Tongue (tissue), 3 donors: ENCODE data around the gene RPL37. TPM values are rescaled to one million over a fixed set of nuclear protein-coding genes. Genes with fewer than 3 reads are reported as not detected.
"Not testable (repeated sequence)": the region's sequence is repeated elsewhere in the genome, so short reads cannot be mapped to it uniquely, and the experiment has no call there.

ENCODE experiments used
- DNase-seq: peaks from one replicate; pipeline ENCODE4 v3.0.0-alpha.2; 2015
- small RNA-seq: library from RNA; depleted of rRNA; stranded (forward); fragments of <200 nt; gene quantifications from one replicate; pipeline ENCODE3, GENCODE V24; 2014; ENCODE audit warnings: low replicate concordance
- total RNA-seq: library from RNA; depleted of rRNA; stranded (reverse); fragments of >200 nt; gene quantifications from one replicate; pipeline ENCODE4 v1.2.3, GENCODE V29; 2014

Gene RPL37
- total RNA-seq, 1 donor from 2014 or later, result 168 TPM

DNA sequence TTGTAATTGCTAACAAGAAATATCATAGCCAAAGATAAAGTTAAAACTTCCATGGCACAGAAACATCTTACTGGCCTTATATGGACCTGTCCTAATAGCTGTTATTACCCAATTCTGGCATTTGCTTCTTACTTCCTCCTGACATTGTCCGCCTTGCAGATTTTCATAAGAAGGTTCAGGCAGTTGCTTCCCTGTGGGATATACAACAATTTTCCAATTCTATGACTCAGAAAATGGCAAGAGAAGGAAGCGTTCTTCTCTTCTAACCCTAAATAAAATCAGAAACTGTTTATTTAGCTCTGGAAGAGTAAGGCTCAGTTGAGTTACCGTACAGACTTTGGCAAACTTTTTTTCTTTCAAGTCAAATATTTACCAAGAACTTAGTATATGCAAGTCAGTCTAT is 38.5 kb downstream of the RPL37 start:
- DNase-seq, result no peak

DNA sequence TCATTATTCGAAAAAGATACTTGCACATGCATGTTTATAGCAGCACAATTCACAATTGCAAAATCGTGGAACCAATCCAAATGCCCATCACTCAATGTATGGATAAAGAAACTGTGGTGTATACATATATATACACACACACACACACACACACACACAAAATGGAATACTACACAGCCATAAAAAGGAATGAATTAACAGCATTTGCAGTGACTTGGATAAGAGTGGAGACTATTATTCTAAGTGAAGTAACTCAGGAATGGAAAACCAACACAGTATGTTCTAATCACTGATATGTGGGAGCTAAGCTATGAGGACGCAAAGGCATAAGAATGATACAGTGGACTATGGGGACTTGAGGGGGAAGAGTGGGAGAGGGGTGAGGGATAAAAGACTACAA is 40.1 kb downstream of the RPL37 start:
- not testable (repeated sequence) for DNase-seq

- not testable (repeated sequence) for DNase-seq
Observed at GRCh38 chr5:40794340-40794739, 40.7 kb downstream of the RPL37 start.

DNA sequence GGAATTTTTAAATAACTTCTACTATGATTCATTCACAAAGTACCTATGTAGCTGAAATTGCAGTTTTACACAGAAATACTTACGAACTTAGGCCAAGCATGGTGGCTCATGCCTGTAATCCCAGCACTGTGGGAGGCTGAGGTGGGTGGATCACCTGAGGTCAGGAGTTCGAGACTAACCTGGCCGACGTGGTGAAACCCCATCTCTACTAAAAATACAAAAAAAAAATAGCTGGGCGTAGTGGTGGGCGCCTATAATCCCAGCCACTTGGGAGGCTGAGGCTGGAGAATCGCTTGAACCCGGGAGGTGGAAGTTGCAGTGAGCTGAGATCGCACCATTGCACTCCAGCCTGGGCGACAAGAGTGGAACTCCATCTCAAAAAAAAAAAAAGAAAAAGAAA is 42.3 kb downstream of the RPL37 start:
- DNase-seq, result not testable (repeated sequence)

DNA sequence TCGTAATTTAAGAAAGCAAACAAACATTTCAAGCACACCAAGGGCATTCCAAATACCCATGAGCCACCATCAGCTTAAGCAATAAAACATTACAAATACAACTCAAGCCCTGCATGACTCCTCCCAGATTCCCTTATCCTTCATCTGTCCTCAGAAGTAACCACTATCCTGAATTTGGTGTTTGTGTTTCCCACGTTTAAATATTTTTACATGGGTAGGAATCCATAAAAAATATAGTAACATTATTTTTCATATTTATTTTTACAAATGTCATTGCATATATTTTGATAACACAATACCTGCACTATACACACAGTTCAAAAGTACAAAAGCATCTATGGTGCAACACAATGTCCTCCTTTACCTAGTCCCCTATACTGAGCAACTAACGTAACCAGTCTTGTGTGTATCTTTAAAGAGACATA is 43.3 kb downstream of the RPL37 start:
- no peak for DNase-seq

- DNase-seq, result no peak
Observed at GRCh38 chr5:40790947-40791593, 44.0 kb downstream of the RPL37 start.

- DNase-seq, result not testable (repeated sequence)
Observed at GRCh38 chr5:40788941-40789340, 46.1 kb downstream of the RPL37 start.

DNA sequence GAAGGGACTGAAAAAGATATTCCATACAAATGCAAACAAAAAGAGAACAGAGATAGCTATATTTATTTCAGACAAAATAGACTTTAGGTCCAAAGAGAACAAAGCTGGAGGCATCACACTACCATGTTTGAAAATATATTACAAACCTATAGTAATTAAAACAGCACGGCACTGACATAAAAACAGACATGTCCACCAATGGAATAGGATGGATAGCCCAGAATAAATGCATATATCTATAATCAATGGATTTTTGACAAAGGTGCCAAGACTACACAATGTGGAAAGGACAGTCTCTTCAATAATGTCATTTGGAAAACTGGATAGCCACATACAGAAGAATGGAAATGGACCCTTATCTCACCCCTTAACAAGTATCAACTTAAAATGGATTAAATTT is 47.0 kb downstream of the RPL37 start:
- no peak for DNase-seq

DNA sequence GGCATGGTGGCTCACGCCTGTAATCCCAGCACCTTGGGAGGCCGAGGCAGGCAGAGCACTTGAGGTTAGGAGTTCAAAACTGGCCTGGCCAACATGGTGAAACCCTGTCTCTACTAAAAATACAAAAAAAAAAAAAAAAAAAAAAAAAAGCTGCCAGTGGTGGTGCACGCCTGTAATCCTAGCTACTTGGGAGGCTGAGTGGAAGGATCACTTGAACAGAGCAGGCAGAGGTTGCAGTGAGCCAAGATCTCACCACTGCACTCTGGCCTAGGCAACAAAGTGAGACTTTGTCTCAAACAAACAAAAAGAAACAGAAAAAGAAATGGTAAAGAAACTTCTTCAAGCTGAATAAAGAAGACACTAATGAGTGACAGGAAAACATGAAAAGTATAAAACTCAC is 48.4 kb downstream of the RPL37 start:
- not testable (repeated sequence) for DNase-seq

GRCh38 chr5:40784916-40785315 is 50.1 kb downstream of the RPL37 start:
- DNase-seq, result no peak

DNA sequence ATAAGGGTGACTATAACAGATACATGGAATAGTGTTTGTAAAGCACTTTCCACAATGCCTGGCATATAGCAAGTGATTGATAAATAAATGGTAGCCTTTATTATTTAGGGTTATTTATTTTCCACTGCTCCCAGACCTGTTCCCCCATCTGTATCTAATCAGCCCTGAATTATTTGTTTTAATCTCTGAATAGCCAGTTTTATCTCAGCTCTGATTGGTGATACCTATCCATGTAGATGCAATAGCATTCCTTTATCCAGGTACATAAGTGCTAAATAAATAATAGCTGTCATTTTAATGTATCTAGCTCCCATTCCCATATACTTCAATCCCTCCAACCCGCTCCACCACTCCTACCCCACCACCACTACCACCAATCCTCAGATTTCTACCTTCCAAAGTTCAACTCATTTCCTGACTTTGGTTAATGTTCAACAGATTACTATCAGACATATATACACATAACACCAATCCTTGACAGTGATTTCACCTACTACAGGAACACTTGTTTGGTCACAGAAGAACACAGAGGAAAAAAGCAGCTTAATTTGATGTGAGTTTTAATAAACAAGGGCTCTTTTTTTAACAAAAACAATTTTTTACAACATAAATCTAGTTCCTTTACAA is 50.9 kb downstream of the RPL37 start:
- no peak for DNase-seq

DNA sequence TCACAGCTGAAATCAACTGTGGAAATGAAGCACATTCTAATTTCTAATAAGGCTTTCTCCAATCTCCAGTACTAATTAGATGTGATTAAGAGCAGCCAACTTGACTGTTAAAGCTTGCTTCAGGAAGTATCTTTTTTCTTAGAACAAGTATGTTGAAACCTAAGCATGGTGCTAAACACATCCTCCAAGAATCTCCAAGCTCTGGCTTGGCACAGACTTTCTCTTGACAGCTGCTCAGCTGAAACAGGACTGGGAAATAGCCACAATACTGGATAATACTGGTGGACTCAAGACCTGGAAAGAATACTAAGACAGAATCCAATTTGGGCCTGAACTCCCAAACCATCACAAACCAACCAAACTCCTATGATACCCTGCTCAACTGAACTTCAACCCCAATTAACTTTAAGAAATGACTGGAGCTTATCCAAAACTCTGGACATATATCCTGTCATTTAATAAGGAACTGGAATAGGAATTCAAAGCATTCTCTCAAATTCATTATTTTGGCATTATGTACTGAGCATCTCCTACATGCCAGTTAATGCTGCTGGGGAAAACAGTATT is 53.1 kb downstream of the RPL37 start:
- peak; percentile 35 for DNase-seq

DNA sequence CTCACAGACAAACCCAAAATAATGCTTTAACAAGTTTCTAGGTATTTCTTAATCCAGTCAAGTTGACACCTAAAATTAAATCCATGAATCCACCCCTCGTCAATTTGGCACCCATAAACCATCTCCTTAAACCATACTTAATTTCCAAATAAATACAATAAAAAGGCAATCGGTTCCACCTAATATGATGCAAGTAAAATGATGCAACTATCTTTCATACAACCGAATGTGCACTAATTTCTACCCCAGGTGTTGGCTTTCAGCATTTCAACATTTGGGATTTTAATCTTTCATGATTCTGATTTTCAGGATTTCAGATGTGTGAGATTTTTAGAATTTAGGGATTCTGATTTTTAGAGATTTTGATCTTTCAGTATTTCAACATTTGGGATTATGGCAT is 54.2 kb downstream of the RPL37 start:
- no peak for DNase-seq

- no peak for DNase-seq
Observed at GRCh38 chr5:40780199-40780598, 54.8 kb downstream of the RPL37 start.

DNA sequence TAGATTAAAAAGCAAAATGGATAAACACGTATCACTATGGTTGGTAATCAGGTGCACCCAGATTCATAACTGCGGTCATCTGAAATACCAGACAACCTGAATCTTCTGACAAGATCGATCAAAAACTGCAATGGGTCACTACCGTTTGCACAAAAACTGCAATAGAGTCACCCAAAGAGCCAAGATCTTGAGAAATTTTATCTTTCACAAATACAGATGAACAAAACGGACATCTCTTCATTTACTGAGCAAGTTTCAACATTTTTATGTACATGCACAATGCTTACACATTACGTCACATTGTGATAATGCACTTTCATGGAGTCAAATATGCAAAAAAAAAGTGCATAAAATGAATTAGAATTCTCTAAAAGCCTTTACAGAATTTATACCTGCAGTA is 55.5 kb downstream of the RPL37 start:
- no peak for DNase-seq

DNA sequence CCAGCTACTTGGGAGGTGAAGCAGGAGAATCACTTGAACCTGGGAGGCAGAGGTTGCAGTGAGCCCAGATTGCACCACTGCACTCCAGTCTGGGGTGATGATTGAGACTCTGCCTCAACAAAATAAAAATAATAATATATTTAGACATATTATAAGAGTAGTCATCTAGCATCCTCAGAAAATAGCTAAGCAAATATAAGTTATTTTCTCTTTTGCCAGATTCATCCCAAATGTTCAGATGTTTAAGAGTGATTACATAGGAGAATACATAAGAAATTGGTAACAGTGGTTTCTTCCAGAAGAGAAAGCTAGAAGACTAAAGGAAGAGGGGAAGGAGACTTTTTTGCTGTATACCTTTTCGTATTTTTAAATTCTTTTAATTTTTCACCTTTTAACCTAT is 56.9 kb downstream of the RPL37 start:
- no peak for DNase-seq

DNA sequence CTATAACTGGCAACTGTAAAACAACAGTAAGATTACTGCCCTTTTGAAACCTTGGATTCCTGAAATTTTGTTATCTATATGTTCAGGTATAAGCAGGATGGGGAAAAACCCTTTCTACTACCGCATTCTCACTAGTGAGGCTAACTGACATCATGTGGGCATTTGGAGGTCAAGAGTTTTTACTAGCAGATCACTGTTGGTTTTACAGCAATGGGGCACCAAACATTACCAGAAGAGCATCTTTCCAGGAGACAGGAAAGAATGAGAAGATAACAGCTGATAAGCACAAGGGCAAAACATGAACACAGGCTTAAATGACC is 58.4 kb downstream of the RPL37 start:
- no peak for DNase-seq

DNA sequence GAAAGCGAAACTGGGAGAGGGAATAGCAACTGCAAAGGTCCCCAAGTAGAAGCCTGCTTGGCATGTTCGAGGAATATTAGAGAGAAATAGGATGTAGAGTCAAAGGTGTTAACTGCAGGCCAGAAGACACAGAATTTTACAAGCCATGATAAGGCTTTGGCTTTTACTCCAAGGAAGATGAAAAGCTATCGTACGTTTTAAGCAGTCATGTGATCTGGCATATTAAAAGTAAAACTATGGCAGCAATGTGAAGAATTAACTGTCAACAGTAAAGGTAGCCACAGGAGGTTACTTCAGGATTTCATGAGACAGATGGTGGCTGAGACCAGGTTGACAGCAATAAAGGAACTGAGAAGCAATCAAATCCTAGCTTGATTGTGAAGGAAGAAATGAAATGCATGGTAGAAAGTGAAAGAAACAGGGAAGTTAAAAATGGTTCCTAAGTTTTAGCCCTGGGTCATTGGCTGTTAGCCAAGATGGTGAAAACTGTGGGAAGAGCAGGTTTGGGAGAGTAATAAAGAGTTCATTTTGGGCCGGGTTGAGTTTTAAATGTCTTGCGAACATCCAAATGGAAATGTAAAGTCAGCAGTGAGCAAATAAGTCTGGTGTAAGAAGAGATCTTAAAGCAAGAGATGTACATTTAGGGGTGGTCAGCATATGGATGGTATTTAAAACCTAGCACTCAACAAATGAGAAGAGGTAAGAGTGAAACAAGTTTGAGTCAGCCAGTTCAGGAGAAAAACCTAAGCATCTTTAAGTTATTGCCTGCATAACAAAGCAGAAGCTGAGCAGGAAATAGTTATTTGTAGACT is 59.0 kb downstream of the RPL37 start:
- no peak for DNase-seq

Small RNA genes within 50 kb of the gene (small RNA-seq; reads per million reads assigned to genes)
- not detected for gene RF00191
- 5.2 reads per million, percentile 92 among the genes with 10 or more reads in this experiment for gene SNORD72

Other genes starting within 250 kb of the RPL37 start
- 14.0 TPM for gene PTGER4, start 155.3 kb downstream of the RPL37 start, total RNA-seq
- 43.8 TPM for gene TTC33, start 79.3 kb downstream of the RPL37 start, total RNA-seq
- 60.3 TPM for gene PRKAA1, start 36.8 kb downstream of the RPL37 start, total RNA-seq
- gene CARD6, start 6.1 kb upstream of the RPL37 start, total RNA-seq, result 3.1 TPM
- gene C7, start 74.3 kb upstream of the RPL37 start, total RNA-seq, result 2.2 TPM
- gene MROH2B, start 236.1 kb upstream of the RPL37 start, total RNA-seq, result not detected